DND-41 (cell line): Measurements from ENCODE around the gene YWHAB.

Experiments used
- EZH2 ChIP-seq: IDR thresholded peaks from 3 replicates; pipeline ENCODE4 v1.6.1; 2012; ENCODE audit warnings: borderline replicate concordance, low read depth, mild to moderate bottlenecking, moderate library complexity, low read length, inconsistent platforms; ENCODE audit not compliant: severe bottlenecking
- TF ChIP-seq, protein P1 (sequence below): IDR thresholded peaks from 2 replicates; pipeline ENCODE4 v1.5.1; 2012; ENCODE audit warnings: borderline replicate concordance, low read length, moderate library complexity, mild to moderate bottlenecking; ENCODE audit not compliant: poor library complexity, severe bottlenecking; ENCODE audit errors: extremely low read depth

GRCh38 chr20:44866703-44867335 lies 18.7 kb upstream of the YWHAB start:
- TF ChIP-seq, protein P1, sequence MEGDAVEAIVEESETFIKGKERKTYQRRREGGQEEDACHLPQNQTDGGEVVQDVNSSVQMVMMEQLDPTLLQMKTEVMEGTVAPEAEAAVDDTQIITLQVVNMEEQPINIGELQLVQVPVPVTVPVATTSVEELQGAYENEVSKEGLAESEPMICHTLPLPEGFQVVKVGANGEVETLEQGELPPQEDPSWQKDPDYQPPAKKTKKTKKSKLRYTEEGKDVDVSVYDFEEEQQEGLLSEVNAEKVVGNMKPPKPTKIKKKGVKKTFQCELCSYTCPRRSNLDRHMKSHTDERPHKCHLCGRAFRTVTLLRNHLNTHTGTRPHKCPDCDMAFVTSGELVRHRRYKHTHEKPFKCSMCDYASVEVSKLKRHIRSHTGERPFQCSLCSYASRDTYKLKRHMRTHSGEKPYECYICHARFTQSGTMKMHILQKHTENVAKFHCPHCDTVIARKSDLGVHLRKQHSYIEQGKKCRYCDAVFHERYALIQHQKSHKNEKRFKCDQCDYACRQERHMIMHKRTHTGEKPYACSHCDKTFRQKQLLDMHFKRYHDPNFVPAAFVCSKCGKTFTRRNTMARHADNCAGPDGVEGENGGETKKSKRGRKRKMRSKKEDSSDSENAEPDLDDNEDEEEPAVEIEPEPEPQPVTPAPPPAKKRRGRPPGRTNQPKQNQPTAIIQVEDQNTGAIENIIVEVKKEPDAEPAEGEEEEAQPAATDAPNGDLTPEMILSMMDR: no peak
- no peak for TF ChIP-seq EZH2
